GM12872 (cell line): ENCODE results near the gene SPNS2.

Source experiments
- TF ChIP-seq, protein P1 (sequence below): IDR thresholded peaks from 3 replicates; pipeline ENCODE4 v1.5.1; 2011; ENCODE audit warnings: low read depth, mild to moderate bottlenecking, low read length, moderate library complexity; ENCODE audit not compliant: insufficient read depth

Gene SPNS2

DNA sequence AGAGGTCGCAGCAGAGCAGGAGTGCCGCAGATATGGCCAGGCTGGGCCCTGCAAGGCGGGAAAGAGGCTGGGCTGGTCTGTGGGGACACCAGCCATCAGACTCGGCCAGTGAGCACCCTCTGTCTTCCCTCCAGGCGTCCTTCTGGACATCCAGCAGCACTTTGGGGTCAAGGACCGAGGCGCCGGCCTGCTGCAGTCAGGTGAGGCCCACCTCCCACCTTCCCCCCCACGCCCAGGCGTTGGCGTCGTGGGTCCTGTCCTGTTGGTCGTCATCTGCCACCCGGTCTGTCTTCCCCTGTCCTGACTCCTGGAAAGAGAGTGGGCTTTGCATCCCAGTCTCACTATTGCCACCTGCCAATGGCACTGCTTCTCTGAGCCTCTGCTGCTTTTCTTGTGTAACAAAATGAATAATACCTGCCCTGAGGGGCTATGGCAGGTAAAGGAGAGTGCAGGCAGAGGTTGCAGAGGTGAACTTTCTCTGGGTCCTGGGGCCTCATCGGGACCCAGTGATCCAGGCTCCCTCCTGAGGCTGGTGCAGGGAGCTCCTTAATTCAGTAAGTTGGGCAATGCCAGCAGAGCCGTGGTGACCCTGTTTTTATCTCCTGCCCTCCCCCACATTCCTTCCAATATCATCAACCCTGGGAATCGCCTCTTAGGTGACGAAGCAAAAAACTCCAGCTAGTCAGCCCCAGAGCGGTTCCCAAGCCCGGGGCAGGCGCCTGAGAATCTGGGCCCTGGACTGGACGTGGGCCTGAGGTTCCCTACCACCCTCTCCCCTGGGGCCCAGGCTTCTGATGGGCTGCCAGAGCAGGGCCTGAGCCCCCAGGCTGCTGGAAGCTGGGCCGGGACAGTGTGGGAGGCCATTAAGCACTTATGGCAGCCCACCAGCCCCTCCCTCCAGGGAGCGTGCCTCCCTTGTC, 14.7 kb downstream of the SPNS2 start:
- TF ChIP-seq, protein P1, sequence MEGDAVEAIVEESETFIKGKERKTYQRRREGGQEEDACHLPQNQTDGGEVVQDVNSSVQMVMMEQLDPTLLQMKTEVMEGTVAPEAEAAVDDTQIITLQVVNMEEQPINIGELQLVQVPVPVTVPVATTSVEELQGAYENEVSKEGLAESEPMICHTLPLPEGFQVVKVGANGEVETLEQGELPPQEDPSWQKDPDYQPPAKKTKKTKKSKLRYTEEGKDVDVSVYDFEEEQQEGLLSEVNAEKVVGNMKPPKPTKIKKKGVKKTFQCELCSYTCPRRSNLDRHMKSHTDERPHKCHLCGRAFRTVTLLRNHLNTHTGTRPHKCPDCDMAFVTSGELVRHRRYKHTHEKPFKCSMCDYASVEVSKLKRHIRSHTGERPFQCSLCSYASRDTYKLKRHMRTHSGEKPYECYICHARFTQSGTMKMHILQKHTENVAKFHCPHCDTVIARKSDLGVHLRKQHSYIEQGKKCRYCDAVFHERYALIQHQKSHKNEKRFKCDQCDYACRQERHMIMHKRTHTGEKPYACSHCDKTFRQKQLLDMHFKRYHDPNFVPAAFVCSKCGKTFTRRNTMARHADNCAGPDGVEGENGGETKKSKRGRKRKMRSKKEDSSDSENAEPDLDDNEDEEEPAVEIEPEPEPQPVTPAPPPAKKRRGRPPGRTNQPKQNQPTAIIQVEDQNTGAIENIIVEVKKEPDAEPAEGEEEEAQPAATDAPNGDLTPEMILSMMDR: no peak

DNA sequence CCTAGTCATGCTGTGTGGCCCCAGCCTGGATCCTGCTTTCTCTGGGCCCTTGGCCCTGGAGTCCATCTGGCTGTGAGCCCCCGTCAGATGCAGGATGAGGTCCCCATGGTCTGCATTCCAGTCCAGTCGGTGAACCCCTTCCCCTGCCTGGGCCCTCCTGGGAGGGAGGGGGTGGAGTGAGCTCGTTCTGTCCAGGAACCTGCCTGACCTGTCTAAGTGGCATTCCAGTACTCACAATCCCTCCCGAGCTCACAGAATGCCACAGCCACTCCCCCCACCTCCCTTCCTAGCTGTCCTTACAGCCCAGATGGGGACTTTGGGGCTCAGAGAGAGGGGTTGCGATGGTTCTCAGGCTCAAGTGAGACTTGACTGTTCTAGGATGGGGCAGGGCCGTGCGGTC, 15.5 kb downstream of the SPNS2 start:
- TF ChIP-seq, protein P1: no peak

DNA sequence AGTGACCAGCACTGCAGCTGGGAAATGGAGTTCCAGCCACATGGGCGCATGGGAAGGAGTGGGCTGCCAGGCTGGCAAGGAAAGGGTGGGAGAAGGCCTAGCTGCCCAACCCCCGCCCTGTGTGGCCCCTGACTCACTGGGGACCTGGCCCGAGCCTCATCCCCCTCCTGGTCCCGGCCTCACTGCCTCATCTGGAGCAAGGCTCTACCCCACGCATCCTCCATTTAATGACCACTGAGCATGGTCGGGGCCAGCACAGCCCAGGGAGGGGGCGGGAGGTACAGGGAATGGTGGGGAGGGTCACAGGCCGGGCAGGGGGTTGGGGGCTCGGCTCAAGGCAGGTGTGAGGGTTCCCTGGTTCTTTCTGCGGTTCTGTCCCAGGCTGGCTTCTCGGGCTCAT, 16.1 kb downstream of the SPNS2 start:
- TF ChIP-seq, protein P1: no peak

DNA sequence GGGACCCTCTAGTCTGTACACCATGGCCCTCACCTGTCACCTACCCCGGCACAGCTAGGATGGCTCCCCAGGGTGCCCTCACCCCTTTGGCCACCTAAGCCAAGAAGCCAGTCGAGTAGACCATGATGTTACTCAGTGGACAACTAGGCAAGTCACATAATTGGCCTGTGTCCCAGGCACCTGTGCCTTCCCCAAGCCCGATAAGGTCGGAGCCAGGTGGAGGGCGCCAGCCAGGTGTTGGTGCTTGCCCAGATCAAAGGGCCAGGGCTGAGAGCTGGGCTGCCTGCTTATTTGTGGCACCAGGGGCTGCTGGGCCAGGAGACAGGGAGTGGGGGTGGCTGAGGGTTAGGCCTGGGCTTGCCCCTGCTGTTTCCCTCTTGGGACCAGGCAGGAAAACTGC, 16.8 kb downstream of the SPNS2 start:
- TF ChIP-seq, protein P1: no peak

DNA sequence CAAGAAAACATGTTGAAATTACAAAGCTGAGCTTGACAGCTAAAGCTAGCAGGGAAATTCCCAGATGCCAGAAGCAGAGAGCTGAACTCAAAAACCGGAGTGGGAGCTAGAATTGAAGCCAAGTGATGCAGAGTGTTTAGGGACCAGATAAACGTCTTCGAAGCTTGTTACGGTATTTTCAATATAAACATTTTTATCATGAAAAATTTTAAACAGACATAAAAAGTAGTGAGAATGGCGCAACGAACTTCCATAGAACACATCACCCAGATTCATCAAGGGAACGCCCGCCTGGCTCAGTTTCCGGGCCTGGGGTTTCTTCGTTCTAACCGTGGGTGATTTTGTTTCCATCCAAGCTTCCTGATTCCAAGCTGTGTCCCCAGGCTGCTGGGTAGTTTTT, 18.1 kb downstream of the SPNS2 start:
- TF ChIP-seq, protein P1: no peak

DNA sequence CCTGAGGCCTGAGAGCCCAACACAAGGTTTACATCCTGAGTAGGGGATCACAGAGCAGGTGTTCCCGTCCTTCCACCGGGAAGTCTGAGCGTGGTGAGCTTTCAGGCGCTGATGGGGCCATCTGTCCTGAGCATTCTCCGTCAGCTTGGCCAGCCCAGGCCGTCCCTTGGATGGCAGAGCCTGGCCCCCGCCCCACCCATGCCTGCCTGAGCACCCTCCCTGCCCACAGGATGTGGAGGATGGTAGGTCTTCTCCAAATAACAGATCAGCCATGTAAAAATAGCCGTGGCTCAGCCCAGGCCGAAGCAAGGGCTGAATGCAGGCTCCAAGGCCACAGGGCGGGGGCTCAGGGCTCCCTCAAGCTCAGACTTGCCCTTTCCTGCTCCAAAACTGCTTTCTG, 20.2 kb downstream of the SPNS2 start:
- TF ChIP-seq, protein P1: no peak

DNA sequence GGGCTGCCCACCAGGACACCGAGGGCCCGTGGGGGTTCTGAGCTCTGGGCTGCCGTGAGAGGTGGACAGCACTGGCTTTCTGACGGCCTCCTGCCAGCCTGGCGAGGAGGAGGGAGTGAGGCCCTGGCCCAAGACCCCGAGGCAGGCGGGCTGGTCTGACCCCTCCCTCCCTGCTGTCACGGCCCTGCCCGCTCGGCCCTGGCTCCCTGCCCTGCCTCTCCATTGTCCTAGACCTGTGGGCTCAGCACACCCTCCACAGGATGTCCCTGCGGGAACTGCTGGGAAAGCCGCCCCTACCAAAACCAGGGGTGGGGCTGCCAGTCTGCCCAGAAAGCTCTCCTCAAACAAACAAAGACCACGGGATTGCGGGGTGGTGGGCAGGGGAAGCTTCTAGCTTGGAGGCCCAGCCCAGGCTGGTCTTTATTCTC, 20.7 kb downstream of the SPNS2 start:
- TF ChIP-seq, protein P1: no peak
